ENCODE results near the gene INAFM2. TPM values are rescaled to one million over a fixed set of nuclear protein-coding genes. Genes with fewer than 3 reads are reported as not detected.

INAFM2 gene
- total and polyA plus RNA-seq, 2 of the 4 experiments (the other 2 are of a cell fraction) = 10.4 to 14.0 TPM

DNA sequence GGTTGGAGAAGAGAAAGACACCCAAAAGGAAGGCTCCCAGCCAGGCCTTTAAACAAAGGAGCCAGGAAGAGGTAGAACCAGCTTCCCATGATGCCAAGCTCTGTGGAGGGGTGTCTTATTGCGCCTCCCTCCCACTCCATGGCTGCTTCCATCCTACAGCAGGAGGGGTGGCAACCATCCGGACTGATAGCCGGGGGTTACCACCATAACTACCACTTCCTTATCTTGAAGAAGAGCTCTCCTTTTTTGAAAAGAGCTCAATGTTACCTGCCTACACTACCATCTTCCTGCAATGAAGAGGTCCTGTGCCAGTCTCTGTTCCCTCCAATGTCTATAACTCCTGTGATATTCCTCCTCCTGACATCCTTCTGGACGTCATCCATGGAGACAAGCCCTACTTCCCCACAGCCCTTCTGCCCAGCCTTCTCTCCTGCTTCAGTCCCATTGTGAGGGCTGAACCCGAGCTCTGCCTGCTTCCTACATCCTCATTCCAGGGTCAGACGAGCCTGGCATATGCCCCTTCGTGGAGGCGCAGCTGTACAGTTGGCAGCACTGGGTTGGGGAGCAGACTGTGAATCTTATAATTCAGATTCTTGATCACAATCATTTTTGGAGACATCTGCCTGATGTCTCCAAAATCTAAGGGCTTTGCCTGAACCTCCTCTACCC, 8.8 kb downstream of the INAFM2 start:
- CTCF ChIA-PET = interaction anchor here (0.5 to 1.1 kb wide), 2 partner anchors 13 to 74 kb away, joined by 3 to 4 read pairs; no protein-coding TSS in a partner anchor
- Histone ChIP-seq H2AFZ (replicated peaks; ENCODE audit: low read length, poor library complexity) (no peak overlapping the region), H3K9ac (ENCODE audit: low read depth, low read length) (no peak overlapping the region), H2BK120ac (ENCODE audit: low read depth, low read length) (no peak overlapping the region), H3K27ac (ENCODE audit: insufficient read depth, low read length) (no peak overlapping the region), H3K14ac (replicated peaks; ENCODE audit: low read depth, low read length) (peak overlapping the region; percentile 26; the same call in 1 of the 2 replicates), H3K36me3 (ENCODE audit: control insufficient read depth, insufficient read depth, low read length) (peaks cover 11% of the 10 kb centered on the region), H2BK15ac (ENCODE audit: low read depth, low read length) (no peak overlapping the region), H4K91ac (ENCODE audit: insufficient read depth, low read depth, low read length) (no peak overlapping the region), H3K4ac (ENCODE audit: low read depth, low read length) (peak overlapping the region; percentile 19; the same call in 1 of the 2 replicates), H3K9me1 (ENCODE audit: insufficient read depth, low read length) (peaks cover 34% of the 10 kb centered on the region), H2AK9ac (replicated peaks; ENCODE audit: low read depth, low read length, poor library complexity) (peak overlapping the region; percentile 68), H3K4me2 (ENCODE audit: low read depth, low read length) (no peak overlapping the region), H4K8ac (ENCODE audit: low read depth in 2 of 2, low read length in 2 of 2) (peak overlapping the region in 1 of 2 experiments; percentile 11; a peak in 1 of 4 replicates), H2AK5ac (ENCODE audit: low read depth, low read length) (no peak overlapping the region; the same call in 1 of the 2 replicates), H3K18ac (ENCODE audit: low read depth, low read length) (no peak overlapping the region), H2BK20ac (ENCODE audit: low read depth, low read length) (no peak overlapping the region; the same call in 1 of the 2 replicates), H3K79me1 (ENCODE audit: low read depth in 1 of 2, low read length in 2 of 2) (peaks cover 15 to 76% of the 10 kb centered on the region in 2 experiments; a peak in 3 of 4 replicates), H4K5ac (ENCODE audit: low read depth, low read length) (no peak overlapping the region), H3K9me3 (ENCODE audit: control insufficient read depth, insufficient read depth, low read length) (no peaks in the 10 kb centered on the region), H2BK5ac (ENCODE audit: low read depth, low read length, poor library complexity, severe bottlenecking) (peak overlapping the region; percentile 35), H3K4me3 (ENCODE audit: insufficient read depth, low read depth, low read length) (no peak overlapping the region), H3K27me3 (ENCODE audit: control insufficient read depth, insufficient read depth, low read length) (no peaks in the 10 kb centered on the region), H3K4me1 (ENCODE audit: control insufficient read depth, insufficient read depth, low read length) (peaks cover 40% of the 10 kb centered on the region), H4K20me1 (ENCODE audit: insufficient read depth, low read length) (peaks cover 3% of the 10 kb centered on the region; the same call in 1 of the 2 replicates), H3K23ac (ENCODE audit: low read depth, low read length) (0 out of 2 replicates have a peak overlapping the region, but pooled peaks have one; percentile 29), H3K56ac (ENCODE audit: extremely low read depth, insufficient read depth, low read length) (no peak overlapping the region)
- dilution Hi-C loops (cut with HindIII; ENCODE audit: low sequenced_read_pairs, unreplicated experiment) (no loop called here), in situ Hi-C loops (cut with MboI; ENCODE audit: low sequenced_read_pairs) (no loop called here), intact Hi-C loops (cut with micrococcal nuclease) (no loop called here)
- POLR2A ChIA-PET (ENCODE audit: unreplicated experiment) = interaction anchor here (0.6 to 1.0 kb wide), 3 partner anchors 8 to 31 kb away, joined by 3 to 8 read pairs (median 4); partner anchors contain the start of genes CCDC9B and DISP2
- 83% methylated on average over 2 of the region's 8 CpGs; no CpG with 5 or more reads in 1 of the 2 experiments for WGBS, 2 experiments (ENCODE audit: extremely low coverage in 2 of 2, insufficient read length in 1 of 2)
- TF ChIP-seq MXI1 (IDR thresholded peaks at IDR 0.05; ENCODE audit: borderline replicate concordance, low read depth, low read length) (no peak), RAD21 (IDR thresholded peaks at IDR 0.05; ENCODE audit: low read length) (no peak), RFX5 (IDR thresholded peaks at IDR 0.05; ENCODE audit: low read depth, low read length) (no peak)
- no peak for ATAC-seq (ENCODE audit: low read depth)
- no peak for DNase-seq
- TSS peak; percentile 51 for BruUV-seq (replicated peaks)
